ENCODE data around the gene TLN1.

The TLN1 gene

GRCh38 chr9:35660966-35661415 is 71.0 kb downstream of the TLN1 start:
- DNase-seq = no peak

- no peak for DNase-seq
Observed at GRCh38 chr9:35659340-35659739, 72.7 kb downstream of the TLN1 start.

- no peak for DNase-seq
Observed at GRCh38 chr9:35658968-35659220, 73.1 kb downstream of the TLN1 start.

- DNase-seq = peak; percentile 86 to 87
Observed at GRCh38 chr9:35658137-35658967, 73.6 kb downstream of the TLN1 start, which contains the start of gene CCDC107. CCDC107 (plus strand) TSS chr9:35658292; CDS start chr9:35658380, 88 bp downstream.

GRCh38 chr9:35657546-35658136 is 74.4 kb downstream of the TLN1 start, which contains the start of gene RMRP:
RMRP (minus strand) TSS chr9:35658019.
- DNase-seq = peak; percentile 92

GRCh38 chr9:35656831-35657545 is 75.0 kb downstream of the TLN1 start:
- no peak for DNase-seq

GRCh38 chr9:35656348-35656747 is 75.6 kb downstream of the TLN1 start:
- DNase-seq = no peak

- no peak for DNase-seq
Observed at GRCh38 chr9:35653611-35654010, 78.4 kb downstream of the TLN1 start.

- DNase-seq = no peak
Observed at GRCh38 chr9:35652829-35653209, 79.2 kb downstream of the TLN1 start.

GRCh38 chr9:35651956-35652828 is 79.8 kb downstream of the TLN1 start:
- no peak for DNase-seq

- peak in 1 of 2 donors; percentile 52 for DNase-seq
Observed at GRCh38 chr9:35650341-35651158, 81.4 kb downstream of the TLN1 start, which contains the start of gene SIT1. SIT1 (minus strand) TSS chr9:35650931; CDS start chr9:35650853, 78 bp downstream.

GRCh38 chr9:35649431-35650340 is 82.3 kb downstream of the TLN1 start:
- peak in 1 of 2 donors; percentile 55 for DNase-seq

All from CD4-positive, alpha-beta T cell treated with Interferon alpha-2 for 1 hour (primary cell).